OCI-LY7 (cell line): Measurements from ENCODE around the gene PAWR.

Experiments
- EZH2phosphoT487 ChIP-seq: fragments of 200-600 bp; sonication (generic); IDR thresholded peaks from 2 replicates; pipeline ENCODE4 v1.6.1; 2018; ENCODE audit warnings: low read depth, borderline replicate concordance, mild to moderate bottlenecking, mixed run types, antibody characterized with exemption, low read length, moderate library complexity, mixed read lengths
- TF ChIP-seq, protein P1 (sequence below): fragments of 200-600 bp; sonication (generic); conservative IDR thresholded peaks from 2 replicates; pipeline ENCODE4 v1.5.1; 2014; ENCODE audit warnings: mild to moderate bottlenecking, antibody characterized with exemption, low read length, moderate library complexity, mixed read lengths

DNA sequence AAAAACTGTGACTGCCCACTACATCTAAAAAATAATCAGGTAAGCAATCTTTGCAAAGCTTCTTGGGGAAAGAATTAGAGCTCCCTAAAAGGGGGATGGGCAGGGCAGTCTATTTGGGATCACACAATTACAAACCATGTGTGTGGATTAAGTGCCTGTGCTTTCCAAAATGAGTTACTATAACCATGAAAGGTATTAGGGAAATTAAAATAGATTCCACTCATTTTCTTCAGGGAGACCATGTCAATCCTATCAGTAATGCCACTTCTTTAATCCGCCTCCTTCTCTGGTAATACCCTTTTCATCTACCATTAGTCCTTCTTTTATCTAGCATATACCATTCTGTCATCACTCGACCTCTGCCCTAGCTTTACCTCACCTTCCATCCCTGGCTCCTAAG, 53.7 kb downstream of the PAWR start:
- TF ChIP-seq, protein P1, sequence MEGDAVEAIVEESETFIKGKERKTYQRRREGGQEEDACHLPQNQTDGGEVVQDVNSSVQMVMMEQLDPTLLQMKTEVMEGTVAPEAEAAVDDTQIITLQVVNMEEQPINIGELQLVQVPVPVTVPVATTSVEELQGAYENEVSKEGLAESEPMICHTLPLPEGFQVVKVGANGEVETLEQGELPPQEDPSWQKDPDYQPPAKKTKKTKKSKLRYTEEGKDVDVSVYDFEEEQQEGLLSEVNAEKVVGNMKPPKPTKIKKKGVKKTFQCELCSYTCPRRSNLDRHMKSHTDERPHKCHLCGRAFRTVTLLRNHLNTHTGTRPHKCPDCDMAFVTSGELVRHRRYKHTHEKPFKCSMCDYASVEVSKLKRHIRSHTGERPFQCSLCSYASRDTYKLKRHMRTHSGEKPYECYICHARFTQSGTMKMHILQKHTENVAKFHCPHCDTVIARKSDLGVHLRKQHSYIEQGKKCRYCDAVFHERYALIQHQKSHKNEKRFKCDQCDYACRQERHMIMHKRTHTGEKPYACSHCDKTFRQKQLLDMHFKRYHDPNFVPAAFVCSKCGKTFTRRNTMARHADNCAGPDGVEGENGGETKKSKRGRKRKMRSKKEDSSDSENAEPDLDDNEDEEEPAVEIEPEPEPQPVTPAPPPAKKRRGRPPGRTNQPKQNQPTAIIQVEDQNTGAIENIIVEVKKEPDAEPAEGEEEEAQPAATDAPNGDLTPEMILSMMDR = no peak
- no peak for TF ChIP-seq EZH2phosphoT487
